H1 (cell line): Measurements from ENCODE around the gene BZW2. TPM values are rescaled to one million over a fixed set of nuclear protein-coding genes. Genes with fewer than 3 reads are reported as not detected.

ENCODE experiments used
- CTCF ChIA-PET: fragments of 300-600 bp; sonication (Branson Sonifier 250); formaldehyde crosslinking; loops from one replicate; lab custom pipeline; 2021; ENCODE audit not compliant: partially characterized antibody; lab: Charles Lee
- POLR2A ChIA-PET: fragments of 300-600 bp; sonication (Branson Sonifier 250); formaldehyde crosslinking; loops from one replicate; lab custom pipeline; 2021; ENCODE audit warnings: inconsistent platforms; ENCODE audit not compliant: partially characterized antibody; lab: Charles Lee
- DNase-seq, 2 experiments: peaks; one replicate each; pipeline versions ENCODE4 v3.0.0 to v3.0.0-alpha.2; 2010 to 2022; ENCODE audit warnings: low spot score in 2 of 2, low read depth in 1 of 2, mixed read lengths in 1 of 2
- FAIRE-seq: peaks from 2 replicates; lab custom pipeline; 2011; peaks lifted over from hg19 to GRCh38; lab: Jason Lieb, UNC
- H2AFZ ChIP-seq: 2 replicates; pipeline ENCODE4 v1.8.1; 2012; ENCODE audit warnings: low read length, inconsistent platforms
- H2AK5ac ChIP-seq: 2 replicates; pipeline ENCODE4 v1.6.1; 2013; ENCODE audit warnings: low read depth, low read length
- H2BK120ac ChIP-seq: replicated peaks from 2 replicates; pipeline ENCODE3; 2013; ENCODE audit warnings: low read depth, low read length, inconsistent platforms
- H2BK12ac ChIP-seq: 2 replicates; pipeline ENCODE4 v1.6.1; 2013; ENCODE audit warnings: low read depth, low read length
- H2BK15ac ChIP-seq: 2 replicates; pipeline ENCODE4 v1.6.1; 2013; ENCODE audit warnings: low read length
- H2BK20ac ChIP-seq: 2 replicates; pipeline ENCODE4 v1.6.1; 2013; ENCODE audit warnings: low read length
- H2BK5ac ChIP-seq: 2 replicates; pipeline ENCODE4 v1.6.1; 2013; ENCODE audit warnings: low read depth, low read length
- H3K14ac ChIP-seq: 2 replicates; pipeline ENCODE4 v1.6.1; 2013; ENCODE audit warnings: inconsistent platforms; ENCODE audit not compliant: insufficient read length
- H3K18ac ChIP-seq: 2 replicates; pipeline ENCODE4 v1.6.1; 2013; ENCODE audit warnings: low read length; ENCODE audit errors: extremely low read depth
- H3K23ac ChIP-seq: 2 replicates; pipeline ENCODE4 v1.6.1; 2013; ENCODE audit warnings: inconsistent platforms; ENCODE audit not compliant: insufficient read length
- H3K23me2 ChIP-seq: 2 replicates; pipeline ENCODE4 v1.6.1; 2013; ENCODE audit warnings: low read depth, low read length
- H3K27ac ChIP-seq: 2 replicates; pipeline ENCODE4 v1.6.1; 2011; ENCODE audit warnings: low read depth, low read length, inconsistent platforms
- H3K27me3 ChIP-seq, 4 experiments: replicated peaks in 1 of 4; 1 replicate in 1 of 4; 2 replicates in 3 of 4; pipeline versions ENCODE4 v1.6.1 to v1.8.1; 2011 to 2013; ENCODE audit warnings: low read length in 3 of 4, mild to moderate bottlenecking in 3 of 4, inconsistent platforms in 2 of 4, mixed read lengths in 2 of 4, moderate library complexity in 1 of 4; ENCODE audit not compliant: control insufficient read depth in 3 of 4, insufficient read depth in 3 of 4; ENCODE audit errors: extremely low read depth in 1 of 4
- H3K36me3 ChIP-seq, 4 experiments: 2 replicates each; pipeline versions ENCODE4 v1.6.1 to v1.8.1; 2011 to 2013; ENCODE audit warnings: mild to moderate bottlenecking in 4 of 4, low read length in 3 of 4, moderate library complexity in 2 of 4, control low read depth in 1 of 4, inconsistent platforms in 1 of 4; ENCODE audit not compliant: insufficient read depth in 4 of 4, control insufficient read depth in 2 of 4
- H3K4ac ChIP-seq: replicated peaks from 2 replicates; pipeline ENCODE3; 2013; ENCODE audit warnings: low read length, low read depth, mixed read lengths, inconsistent platforms; ENCODE audit not compliant: insufficient read length
- H3K4me1 ChIP-seq, 4 experiments: replicated peaks in 1 of 4; 1 replicate in 1 of 4; 2 replicates in 3 of 4; pipeline versions ENCODE4 v1.6.1 to v1.8.1; 2011 to 2013; ENCODE audit warnings: low read length in 3 of 4, inconsistent platforms in 2 of 4, mixed read lengths in 1 of 4; ENCODE audit not compliant: insufficient read depth in 4 of 4, control insufficient read depth in 3 of 4
- H3K4me2 ChIP-seq, 2 experiments: 2 replicates each; pipeline versions ENCODE4 v1.6.1 to v1.8.1; 2011 to 2013; ENCODE audit warnings: low read depth in 2 of 2, low read length in 2 of 2, control low read depth in 1 of 2, inconsistent platforms in 1 of 2, mild to moderate bottlenecking in 1 of 2; ENCODE audit not compliant: insufficient read depth in 1 of 2
- H3K4me3 ChIP-seq, 4 experiments: fragments of 200-600, 300-600 bp in 1 of 4; sonication (generic), shearing (Covaris generic), sonication (Bioruptor Twin) in 1 of 4; 2 replicates each; pipeline versions ENCODE4 v1.5.1 to v1.8.1; 2011 to 2016; ENCODE audit warnings: low read length in 4 of 4, low read depth in 3 of 4, control low read depth in 2 of 4, inconsistent platforms in 2 of 4, mild to moderate bottlenecking in 2 of 4, mixed read lengths in 1 of 4, moderate library complexity in 1 of 4; ENCODE audit not compliant: insufficient read depth in 2 of 4; ENCODE audit errors: extremely low read depth in 1 of 4
- H3K56ac ChIP-seq: replicated peaks from 2 replicates; pipeline ENCODE3; 2013; ENCODE audit warnings: low read depth, mild to moderate bottlenecking, mixed read lengths, low read length, inconsistent platforms; ENCODE audit not compliant: insufficient read length
- H3K79me1 ChIP-seq: 2 replicates; pipeline ENCODE4 v1.6.1; 2013; ENCODE audit warnings: low read depth, low read length, control low read depth
- H3K79me2 ChIP-seq, 2 experiments: 2 replicates each; pipeline versions ENCODE4 v1.6.1 to v1.8.1; 2012 to 2013; ENCODE audit warnings: low read length in 2 of 2, mild to moderate bottlenecking in 2 of 2, inconsistent platforms in 1 of 2; ENCODE audit not compliant: insufficient read depth in 2 of 2, control insufficient read depth in 1 of 2
- H3K9ac ChIP-seq, 4 experiments: replicated peaks in 1 of 4; 1 replicate in 1 of 4; 2 replicates in 3 of 4; pipeline versions ENCODE4 v1.6.1 to v1.8.1; 2011 to 2013; ENCODE audit warnings: low read depth in 3 of 4, low read length in 3 of 4, control low read depth in 2 of 4, mild to moderate bottlenecking in 2 of 4, moderate library complexity in 2 of 4, inconsistent platforms in 1 of 4; ENCODE audit errors: extremely low read depth in 1 of 4
- H3K9me3 ChIP-seq, 2 experiments: 2 replicates each; pipeline versions ENCODE4 v1.6.1 to v1.8.1; 2012 to 2013; ENCODE audit warnings: mild to moderate bottlenecking in 2 of 2, moderate library complexity in 2 of 2, control low read depth in 1 of 2, inconsistent platforms in 1 of 2, low read depth in 1 of 2, low read length in 1 of 2, mixed read lengths in 1 of 2; ENCODE audit not compliant: insufficient read depth in 2 of 2
- H4K20me1 ChIP-seq, 2 experiments: replicated peaks in 1 of 2; 2 replicates each; pipeline versions ENCODE3 to v1.8.1; 2011 to 2013; ENCODE audit warnings: inconsistent platforms in 2 of 2, low read length in 2 of 2, mild to moderate bottlenecking in 1 of 2; ENCODE audit not compliant: insufficient read depth in 2 of 2, control insufficient read depth in 1 of 2
- H4K5ac ChIP-seq: 2 replicates; pipeline ENCODE4 v1.6.1; 2013; ENCODE audit warnings: low read length, low read depth, mixed read lengths, inconsistent platforms; ENCODE audit not compliant: insufficient read length
- H4K8ac ChIP-seq: 2 replicates; pipeline ENCODE4 v1.8.0; 2013; ENCODE audit warnings: mild to moderate bottlenecking, moderate library complexity, low read length, inconsistent platforms; ENCODE audit not compliant: insufficient read depth; ENCODE audit errors: extremely low read depth
- H4K91ac ChIP-seq: replicated peaks from 2 replicates; pipeline ENCODE3; 2013; ENCODE audit warnings: low read length, mixed read lengths, inconsistent platforms; ENCODE audit not compliant: insufficient read length
- HDAC6 ChIP-seq: IDR thresholded peaks from one replicate; pipeline ENCODE4 v1.7.1; 2012; ENCODE audit warnings: low read depth, mild to moderate bottlenecking, inconsistent platforms, low read length, moderate library complexity
- TCF12 ChIP-seq: IDR thresholded peaks from 2 replicates; pipeline ENCODE4 v1.6.1; 2011; ENCODE audit warnings: low read depth, mild to moderate bottlenecking, low read length
- WGBS, 2 experiments: shearing (Covaris generic) in 1 of 2; methylation state at CpG; one replicate each; pipeline versions ENCODE4 v1.1.6 to v1.1.7; 2013 to 2015; ENCODE audit warnings: low lambda C conversion rate in 2 of 2, mixed read lengths in 2 of 2, inconsistent platforms in 1 of 2, low coverage in 1 of 2, missing lambda C conversion rate in 1 of 2; ENCODE audit not compliant: insufficient replicate concordance in 2 of 2, insufficient coverage in 1 of 2, insufficient read length in 1 of 2; ENCODE audit errors: extremely low coverage in 1 of 2, missing lambda C conversion rate in 1 of 2; 5-methylcytosine and 5-hydroxymethylcytosine counted together
- polyA plus RNA-seq, 7 experiments: library from polyadenylated mRNA; depleted of rRNA in 3 of 7; stranded (reverse) in 5 of 7; unstranded in 2 of 7; fragments of >200 nt in 5 of 7; fragments of 200-250 nt in 2 of 7; gene quantifications; 1 replicate in 5 of 7; 2 replicates in 1 of 7; 4 replicates in 1 of 7; pipeline versions ENCODE4 v1.2.1 to v1.2.3, GENCODE V29; 2011 to 2013; ENCODE audit warnings: missing spikeins in 2 of 7, mixed read lengths in 2 of 7
- total RNA-seq: library from RNA; stranded (reverse); fragmentation: NEBNext Ultra II Directional; extraction: Animal tissue kit (Norgen Biotek cat#: 25700); gene quantifications from 2 replicates; pipeline ENCODE4 v1.2.1, GENCODE V29; 2021

BZW2 gene
- total and polyA plus RNA-seq, 2 of the 8 experiments (the other 6 are each of a cell fraction or from before 2014, with no cell fraction given): 32.3 to 103 TPM

GRCh38 chr7:16606704-16607103 is 39.3 kb upstream of the BZW2 start:
- Histone ChIP-seq H3K4me3 (no peak overlapping the region), H3K14ac (no peak overlapping the region), H4K8ac (no peak overlapping the region), H3K56ac (no peak overlapping the region), H3K23ac (no peak overlapping the region), H2BK5ac (no peak overlapping the region), H3K4me2 (no peak overlapping the region), H4K5ac (no peak overlapping the region), H3K9me3 (no peaks in the 10 kb centered on the region), H4K20me1 (no peaks in the 10 kb centered on the region), H3K23me2 (no peaks in the 10 kb centered on the region), H3K9ac (no peak overlapping the region; a peak in 1 of 7 replicates), H2BK120ac (no peak overlapping the region), H3K36me3 (no peaks in the 10 kb centered on the region; a peak in 1 of 8 replicates), H3K4ac (no peak overlapping the region), H3K27me3 (no peaks in the 10 kb centered on the region), H2BK15ac (no peak overlapping the region), H3K79me1 (no peaks in the 10 kb centered on the region), H2BK20ac (no peak overlapping the region), H2AK5ac (no peak overlapping the region), H3K27ac (no peak overlapping the region), H2BK12ac (no peak overlapping the region), H3K79me2 (no peaks in the 10 kb centered on the region), H2AFZ (no peak overlapping the region), H4K91ac (no peak overlapping the region), H3K4me1 (no peaks in the 10 kb centered on the region), H3K18ac (no peak overlapping the region)
- ChIA-PET CTCF (no interaction called here), POLR2A (no interaction called here)
- no peak for FAIRE-seq
- no peak for TF ChIP-seq HDAC6
- TF ChIP-seq TCF12: no peak
- DNase-seq: no peak
- 92% methylated on average over 3 of the region's 3 CpGs; no CpG with 5 or more reads in 1 of the 2 experiments for WGBS, 2 experiments
